ENCODE measurements around the gene FNBP1. TPM values are rescaled to one million over a fixed set of nuclear protein-coding genes. Genes with fewer than 3 reads are reported as not detected.

FNBP1 gene
- total and polyA plus RNA-seq, 2 donors (not counting 1 experiment from before 2014, with no cell fraction given), result 42.9 to 318 TPM

DNA sequence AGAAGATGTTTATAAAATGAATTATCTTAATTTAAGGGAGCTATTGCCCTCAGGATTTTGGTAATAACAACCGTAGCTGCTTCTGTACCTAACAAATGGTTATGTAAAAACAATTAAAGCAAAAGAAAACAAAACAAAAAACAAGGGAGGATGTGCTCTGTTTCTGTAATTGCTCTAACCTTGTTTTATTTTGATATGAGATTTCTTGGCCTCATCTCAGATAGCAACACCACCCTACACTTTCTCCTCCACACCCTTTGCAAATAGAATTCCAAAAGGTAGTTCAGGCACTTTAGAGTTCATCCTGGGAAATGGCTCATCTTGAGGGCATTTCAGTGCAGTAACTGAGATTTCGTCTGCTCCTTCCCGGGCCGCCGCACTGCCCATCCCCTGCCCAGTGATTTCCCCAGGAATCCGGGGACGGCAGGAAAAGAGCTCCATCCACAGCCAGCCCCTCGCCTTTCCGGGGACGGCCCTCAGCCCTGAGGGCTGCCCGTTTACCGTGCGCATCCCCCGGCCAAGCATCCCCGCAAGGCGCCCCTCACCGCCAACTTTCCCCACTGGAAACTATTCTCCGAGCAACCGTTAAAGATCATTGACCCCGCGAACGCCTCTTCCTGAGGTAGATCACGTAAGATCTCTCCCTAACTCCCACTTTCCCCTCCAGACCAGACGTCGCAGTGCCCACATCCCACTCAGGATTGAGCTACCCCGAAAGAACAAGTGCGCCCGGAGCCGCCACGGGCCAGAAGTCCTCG lies 1.2 kb downstream of the FNBP1 start:
- TF ChIP-seq, protein P1, sequence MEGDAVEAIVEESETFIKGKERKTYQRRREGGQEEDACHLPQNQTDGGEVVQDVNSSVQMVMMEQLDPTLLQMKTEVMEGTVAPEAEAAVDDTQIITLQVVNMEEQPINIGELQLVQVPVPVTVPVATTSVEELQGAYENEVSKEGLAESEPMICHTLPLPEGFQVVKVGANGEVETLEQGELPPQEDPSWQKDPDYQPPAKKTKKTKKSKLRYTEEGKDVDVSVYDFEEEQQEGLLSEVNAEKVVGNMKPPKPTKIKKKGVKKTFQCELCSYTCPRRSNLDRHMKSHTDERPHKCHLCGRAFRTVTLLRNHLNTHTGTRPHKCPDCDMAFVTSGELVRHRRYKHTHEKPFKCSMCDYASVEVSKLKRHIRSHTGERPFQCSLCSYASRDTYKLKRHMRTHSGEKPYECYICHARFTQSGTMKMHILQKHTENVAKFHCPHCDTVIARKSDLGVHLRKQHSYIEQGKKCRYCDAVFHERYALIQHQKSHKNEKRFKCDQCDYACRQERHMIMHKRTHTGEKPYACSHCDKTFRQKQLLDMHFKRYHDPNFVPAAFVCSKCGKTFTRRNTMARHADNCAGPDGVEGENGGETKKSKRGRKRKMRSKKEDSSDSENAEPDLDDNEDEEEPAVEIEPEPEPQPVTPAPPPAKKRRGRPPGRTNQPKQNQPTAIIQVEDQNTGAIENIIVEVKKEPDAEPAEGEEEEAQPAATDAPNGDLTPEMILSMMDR (IDR thresholded peaks at IDR 0.05), result no peak
- TF ChIP-seq EZH2 (IDR thresholded peaks at IDR 0.05; ENCODE audit: borderline replicate concordance, insufficient read depth, low read depth, low read length, poor library complexity, severe bottlenecking), result no peak
- Histone ChIP-seq H3K4me3 (ENCODE audit: control extremely low read depth in 1 of 5, extremely low read depth in 1 of 5, insufficient read depth in 1 of 5, low read depth in 2 of 5, low read length in 4 of 5) (peak overlapping the region; percentile 74 to 97 (median 95)), H3K27ac (ENCODE audit: low read length in 2 of 2) (peak overlapping the region; percentile 81 to 93), H4K20me1 (ENCODE audit: control insufficient read depth, insufficient read depth, low read length, poor library complexity, severe bottlenecking) (peaks cover 20% of the 10 kb centered on the region), H3K36me3 (replicated peaks in 1 of 2; ENCODE audit: control extremely low read depth in 1 of 2, control insufficient read depth in 1 of 2, extremely low read depth in 1 of 2, insufficient read depth in 2 of 2, low read length in 1 of 2) (no peaks in the 10 kb centered on the region), H3K9me3 (ENCODE audit: control extremely low read depth in 1 of 3, control insufficient read depth in 2 of 3, insufficient read depth in 1 of 3, low read length in 2 of 3) (no peaks in the 10 kb centered on the region), H3K4me2 (replicated peaks; ENCODE audit: low read depth, low read length, poor library complexity, severe bottlenecking) (peak overlapping the region; percentile 96), H3K4me1 (ENCODE audit: control insufficient read depth in 2 of 2, insufficient read depth in 2 of 2, low read length in 2 of 2) (peaks cover 61 to 72% of the 10 kb centered on the region in 2 donors), H3K79me2 (ENCODE audit: control insufficient read depth, insufficient read depth, low read length) (peaks cover 79% of the 10 kb centered on the region), H3K27me3 (replicated peaks in 1 of 4; ENCODE audit: control extremely low read depth in 1 of 4, control insufficient read depth in 3 of 4, insufficient read depth in 4 of 4, low read length in 3 of 4) (no peaks in the 10 kb centered on the region), H3K9ac (ENCODE audit: low read length) (peak overlapping the region; percentile 97), H2AFZ (ENCODE audit: insufficient read depth, low read depth, low read length, poor library complexity, severe bottlenecking) (no peak overlapping the region)
- Mint-ChIP-seq H3K27me3 (no peaks in the 10 kb centered on the region), H3K4me1 (peaks cover 71% of the 10 kb centered on the region), H3K9me3 (ENCODE audit: insufficient read depth) (no peaks in the 10 kb centered on the region), H3K27ac (peak overlapping the region; percentile 98), H3K4me3 (peak overlapping the region; percentile 100)
- ATAC-seq (ENCODE audit: low read depth) (no peak), DNase-seq (no peak)
- CTCF ChIA-PET, result interaction anchor here (0.7 to 2.7 kb wide), 8 partner anchors 11 to 156 kb away, joined by 3 to 7 read pairs (median 4); partner anchors contain the start of gene GPR107
- POLR2A ChIA-PET, result interaction anchor here (0.6 to 7.7 kb wide), 11 partner anchors 11 to 153 kb away, joined by 3 to 107 read pairs (median 5); partner anchors contain the start of gene GPR107
- intact Hi-C loops (cut with micrococcal nuclease), result loop anchor here (2.0 to 5.0 kb wide), 4 partner anchors 79 to 1690 kb away; partner anchors contain the start of genes C9orf78, TOR1A and USP20
- WGBS (ENCODE audit: insufficient coverage), result under 1% methylated on average over 30 of the region's 31 CpGs

Data from B cell (primary cell).